ENCODE results near the gene HIF1A.
"Not testable (repeated sequence)": the region's sequence is repeated elsewhere in the genome, so short reads cannot be mapped to it uniquely, and the experiment has no call there.

HIF1A gene

GRCh38 chr14:61673305-61673704 is 22.0 kb upstream of the HIF1A start:
- peak; percentile 38 for DNase-seq (ENCODE audit: low read depth)

- DNase-seq (ENCODE audit: low read depth) = no peak
These were observed 20.0 kb upstream of the HIF1A start for GRCh38 chr14:61675291-61675690.

GRCh38 chr14:61677479-61677878 is 17.8 kb upstream of the HIF1A start:
- DNase-seq (ENCODE audit: low read depth) = no peak

- DNase-seq (ENCODE audit: low read depth) = no peak
These were observed 16.3 kb upstream of the HIF1A start for GRCh38 chr14:61678975-61679374.

GRCh38 chr14:61681413-61681812 is 13.9 kb upstream of the HIF1A start:
- DNase-seq (ENCODE audit: low read depth) = no peak

- no peak for DNase-seq (ENCODE audit: low read depth)
These were observed 12.2 kb upstream of the HIF1A start for GRCh38 chr14:61683108-61683507.

GRCh38 chr14:61690039-61690438 is 5.3 kb upstream of the HIF1A start:
- DNase-seq (ENCODE audit: low read depth) = no peak

- peak; percentile 23 for DNase-seq (ENCODE audit: low read depth)
These were observed 4.3 kb upstream of the HIF1A start for GRCh38 chr14:61690982-61691381.

GRCh38 chr14:61691495-61691894 is 3.8 kb upstream of the HIF1A start:
- no peak for DNase-seq (ENCODE audit: low read depth)

GRCh38 chr14:61694039-61694438 is 1.3 kb upstream of the HIF1A start:
- DNase-seq (ENCODE audit: low read depth) = no peak

- peak; percentile 76 for DNase-seq (ENCODE audit: low read depth)
These were observed 598 bp downstream of the HIF1A start for GRCh38 chr14:61695695-61696527.

GRCh38 chr14:61696753-61697318 is 1.5 kb downstream of the HIF1A start:
- peak; percentile 48 for DNase-seq (ENCODE audit: low read depth)

GRCh38 chr14:61698206-61698980 is 3.1 kb downstream of the HIF1A start:
- peak; percentile 43 for DNase-seq (ENCODE audit: low read depth)

GRCh38 chr14:61699027-61699426 is 3.7 kb downstream of the HIF1A start:
- DNase-seq (ENCODE audit: low read depth) = peak; percentile 26

GRCh38 chr14:61700104-61700886 is 5.0 kb downstream of the HIF1A start:
- peak; percentile 38 for DNase-seq (ENCODE audit: low read depth)

GRCh38 chr14:61701946-61702345 is 6.6 kb downstream of the HIF1A start:
- DNase-seq (ENCODE audit: low read depth) = peak; percentile 41

- DNase-seq (ENCODE audit: low read depth) = no peak
These were observed 8.2 kb downstream of the HIF1A start for GRCh38 chr14:61703342-61704129.

GRCh38 chr14:61704554-61704953 is 9.2 kb downstream of the HIF1A start:
- DNase-seq (ENCODE audit: low read depth) = no peak

- no peak for DNase-seq (ENCODE audit: low read depth)
These were observed 9.7 kb downstream of the HIF1A start for GRCh38 chr14:61705017-61705416.

- peak; percentile 38 for DNase-seq (ENCODE audit: low read depth)
These were observed 10.9 kb downstream of the HIF1A start for GRCh38 chr14:61706096-61706690.

- not testable (repeated sequence) for DNase-seq (ENCODE audit: low read depth)
These were observed 12.5 kb downstream of the HIF1A start for GRCh38 chr14:61707774-61708173.
